ENCODE measurements around the gene FMN1. TPM values are rescaled to one million over a fixed set of nuclear protein-coding genes. Genes with fewer than 3 reads are reported as not detected.
A peak's percentile ranks its signal among the peaks of the same experiment; 100 is the strongest.

The FMN1 gene
- polyA plus RNA-seq, 4 donors, result 0.54 to 2.1 (median 0.86) TPM

- Histone ChIP-seq H3K27ac (ENCODE audit: low read depth in 1 of 3, low read length in 2 of 3) (peak overlapping the region in 1 of 3 donors; percentile 66), H3K27me3 (ENCODE audit: control insufficient read depth in 3 of 3, insufficient read depth in 3 of 3, low read length in 3 of 3) (no peaks in the 10 kb centered on the region), H3K36me3 (ENCODE audit: control insufficient read depth in 3 of 3, insufficient read depth in 2 of 3, low read depth in 1 of 3, low read length in 3 of 3) (no peaks in the 10 kb centered on the region), H3K4me3 (ENCODE audit: low read depth in 1 of 3, low read length in 3 of 3) (no peak overlapping the region), H3K9me3 (ENCODE audit: control insufficient read depth in 2 of 2, insufficient read depth in 1 of 2, low read depth in 1 of 2, low read length in 1 of 2) (no peaks in the 10 kb centered on the region), H3K4me1 (ENCODE audit: control insufficient read depth in 3 of 3, insufficient read depth in 2 of 3, low read depth in 1 of 3, low read length in 2 of 3) (no peaks in the 10 kb centered on the region)
- DNase-seq, result no peak
- WGBS, 3 donors, result 59 to 82% (median 79%) methylated on average over 6 of the region's 6 CpGs
- FAIRE-seq, result no peak
These were observed 327.8 kb downstream of the FMN1 start for GRCh38 chr15:32866454-32867312.

GRCh38 chr15:32864841-32865240 lies 329.7 kb downstream of the FMN1 start:
- Histone ChIP-seq H3K4me1 (ENCODE audit: control insufficient read depth in 3 of 3, insufficient read depth in 2 of 3, low read depth in 1 of 3, low read length in 2 of 3) (peaks cover 0 to 6% (median 0%) of the 10 kb centered on the region in 3 donors), H3K36me3 (ENCODE audit: control insufficient read depth in 3 of 3, insufficient read depth in 2 of 3, low read depth in 1 of 3, low read length in 3 of 3) (no peaks in the 10 kb centered on the region), H3K27ac (ENCODE audit: low read depth in 1 of 3, low read length in 2 of 3) (no peak overlapping the region), H3K9me3 (ENCODE audit: control insufficient read depth in 2 of 2, insufficient read depth in 1 of 2, low read depth in 1 of 2, low read length in 1 of 2) (no peaks in the 10 kb centered on the region), H3K27me3 (ENCODE audit: control insufficient read depth in 3 of 3, insufficient read depth in 3 of 3, low read length in 3 of 3) (no peaks in the 10 kb centered on the region), H3K4me3 (ENCODE audit: low read depth in 1 of 3, low read length in 3 of 3) (no peak overlapping the region)
- DNase-seq (no peak), FAIRE-seq (no peak)
- 82 to 93% (median 85%) methylated on average over 3 of the region's 3 CpGs for WGBS, 3 donors

GRCh38 chr15:32864051-32864450 lies 330.5 kb downstream of the FMN1 start:
- H3K4me1 ChIP-seq (ENCODE audit: control insufficient read depth in 3 of 3, insufficient read depth in 2 of 3, low read depth in 1 of 3, low read length in 2 of 3), result peaks cover 0 to 6% (median 0%) of the 10 kb centered on the region in 3 donors
- H3K27me3 ChIP-seq (ENCODE audit: control insufficient read depth in 3 of 3, insufficient read depth in 3 of 3, low read length in 3 of 3), result no peaks in the 10 kb centered on the region
- 67 to 82% (median 69%) methylated on average over 1 of the region's 1 CpG for WGBS, 3 donors
- H3K36me3 ChIP-seq (ENCODE audit: control insufficient read depth in 3 of 3, insufficient read depth in 2 of 3, low read depth in 1 of 3, low read length in 3 of 3), result no peaks in the 10 kb centered on the region
- no peaks in the 10 kb centered on the region for H3K9me3 ChIP-seq (ENCODE audit: control insufficient read depth in 2 of 2, insufficient read depth in 1 of 2, low read depth in 1 of 2, low read length in 1 of 2)
- FAIRE-seq (no peak), DNase-seq (no peak)
- no peak overlapping the region for H3K4me3 ChIP-seq (ENCODE audit: low read depth in 1 of 3, low read length in 3 of 3)
- H3K27ac ChIP-seq (ENCODE audit: low read depth in 1 of 3, low read length in 2 of 3), result no peak overlapping the region

- Histone ChIP-seq H3K27me3 (ENCODE audit: control insufficient read depth in 3 of 3, insufficient read depth in 3 of 3, low read length in 3 of 3) (no peaks in the 10 kb centered on the region), H3K4me3 (ENCODE audit: low read depth in 1 of 3, low read length in 3 of 3) (no peak overlapping the region), H3K36me3 (ENCODE audit: control insufficient read depth in 3 of 3, insufficient read depth in 2 of 3, low read depth in 1 of 3, low read length in 3 of 3) (no peaks in the 10 kb centered on the region), H3K4me1 (ENCODE audit: control insufficient read depth in 3 of 3, insufficient read depth in 2 of 3, low read depth in 1 of 3, low read length in 2 of 3) (peaks cover 0 to 6% (median 0%) of the 10 kb centered on the region in 3 donors), H3K9me3 (ENCODE audit: control insufficient read depth in 2 of 2, insufficient read depth in 1 of 2, low read depth in 1 of 2, low read length in 1 of 2) (no peaks in the 10 kb centered on the region), H3K27ac (ENCODE audit: low read depth in 1 of 3, low read length in 2 of 3) (peak overlapping the region in 1 of 3 donors; percentile 66)
- no peak for FAIRE-seq
- 33 to 65% (median 53%) methylated on average over 14 of the region's 14 CpGs for WGBS, 3 donors
- DNase-seq, result peak; percentile 7 to 21
These were observed 332.8 kb downstream of the FMN1 start for GRCh38 chr15:32861761-32862160.

- H3K4me1 ChIP-seq (ENCODE audit: control insufficient read depth in 3 of 3, insufficient read depth in 2 of 3, low read depth in 1 of 3, low read length in 2 of 3), result peaks cover 0 to 6% (median 0%) of the 10 kb centered on the region in 3 donors
- WGBS, 3 donors, result 91 to 95% (median 94%) methylated on average over 5 of the region's 5 CpGs
- FAIRE-seq (no peak), DNase-seq (no peak)
- H3K4me3 ChIP-seq (ENCODE audit: low read depth in 1 of 3, low read length in 3 of 3), result no peak overlapping the region
- H3K36me3 ChIP-seq (ENCODE audit: control insufficient read depth in 3 of 3, insufficient read depth in 2 of 3, low read depth in 1 of 3, low read length in 3 of 3), result no peaks in the 10 kb centered on the region
- no peaks in the 10 kb centered on the region for H3K27me3 ChIP-seq (ENCODE audit: control insufficient read depth in 3 of 3, insufficient read depth in 3 of 3, low read length in 3 of 3)
- H3K27ac ChIP-seq (ENCODE audit: low read depth in 1 of 3, low read length in 2 of 3), result peak overlapping the region in 1 of 3 donors; percentile 66
- no peaks in the 10 kb centered on the region for H3K9me3 ChIP-seq (ENCODE audit: control insufficient read depth in 2 of 2, insufficient read depth in 1 of 2, low read depth in 1 of 2, low read length in 1 of 2)
These were observed 333.3 kb downstream of the FMN1 start for GRCh38 chr15:32861174-32861573.

GRCh38 chr15:32859996-32860395 lies 334.5 kb downstream of the FMN1 start:
- WGBS, 3 donors, result 77 to 87% (median 84%) methylated on average over 2 of the region's 2 CpGs
- Histone ChIP-seq H3K4me3 (ENCODE audit: low read depth in 1 of 3, low read length in 3 of 3) (no peak overlapping the region), H3K4me1 (ENCODE audit: control insufficient read depth in 3 of 3, insufficient read depth in 2 of 3, low read depth in 1 of 3, low read length in 2 of 3) (peaks cover 0 to 6% (median 0%) of the 10 kb centered on the region in 3 donors), H3K9me3 (ENCODE audit: control insufficient read depth in 2 of 2, insufficient read depth in 1 of 2, low read depth in 1 of 2, low read length in 1 of 2) (no peaks in the 10 kb centered on the region), H3K27ac (ENCODE audit: low read depth in 1 of 3, low read length in 2 of 3) (no peak overlapping the region), H3K27me3 (ENCODE audit: control insufficient read depth in 3 of 3, insufficient read depth in 3 of 3, low read length in 3 of 3) (no peaks in the 10 kb centered on the region), H3K36me3 (ENCODE audit: control insufficient read depth in 3 of 3, insufficient read depth in 2 of 3, low read depth in 1 of 3, low read length in 3 of 3) (no peaks in the 10 kb centered on the region)
- no peak for DNase-seq
- FAIRE-seq, result no peak

GRCh38 chr15:32859251-32859650 lies 335.3 kb downstream of the FMN1 start:
- no peak overlapping the region for H3K4me3 ChIP-seq (ENCODE audit: low read depth in 1 of 3, low read length in 3 of 3)
- no peaks in the 10 kb centered on the region for H3K9me3 ChIP-seq (ENCODE audit: control insufficient read depth in 2 of 2, insufficient read depth in 1 of 2, low read depth in 1 of 2, low read length in 1 of 2)
- WGBS, 3 donors, result 88 to 96% (median 92%) methylated on average over 3 of the region's 3 CpGs
- H3K36me3 ChIP-seq (ENCODE audit: control insufficient read depth in 3 of 3, insufficient read depth in 2 of 3, low read depth in 1 of 3, low read length in 3 of 3), result no peaks in the 10 kb centered on the region
- DNase-seq (no peak), FAIRE-seq (no peak)
- H3K27ac ChIP-seq (ENCODE audit: low read depth in 1 of 3, low read length in 2 of 3), result no peak overlapping the region
- H3K4me1 ChIP-seq (ENCODE audit: control insufficient read depth in 3 of 3, insufficient read depth in 2 of 3, low read depth in 1 of 3, low read length in 2 of 3), result peaks cover 0 to 6% (median 0%) of the 10 kb centered on the region in 3 donors
- no peaks in the 10 kb centered on the region for H3K27me3 ChIP-seq (ENCODE audit: control insufficient read depth in 3 of 3, insufficient read depth in 3 of 3, low read length in 3 of 3)

GRCh38 chr15:32857732-32858131 lies 336.8 kb downstream of the FMN1 start:
- 64 to 79% (median 77%) methylated on average over 2 of the region's 2 CpGs for WGBS, 3 donors
- H3K4me1 ChIP-seq (ENCODE audit: control insufficient read depth in 3 of 3, insufficient read depth in 2 of 3, low read depth in 1 of 3, low read length in 2 of 3), result peaks cover 0 to 6% (median 0%) of the 10 kb centered on the region in 3 donors
- no peak overlapping the region for H3K4me3 ChIP-seq (ENCODE audit: low read depth in 1 of 3, low read length in 3 of 3)
- no peaks in the 10 kb centered on the region for H3K36me3 ChIP-seq (ENCODE audit: control insufficient read depth in 3 of 3, insufficient read depth in 2 of 3, low read depth in 1 of 3, low read length in 3 of 3)
- H3K27me3 ChIP-seq (ENCODE audit: control insufficient read depth in 3 of 3, insufficient read depth in 3 of 3, low read length in 3 of 3), result no peaks in the 10 kb centered on the region
- FAIRE-seq (no peak), DNase-seq (no peak)
- no peak overlapping the region for H3K27ac ChIP-seq (ENCODE audit: low read depth in 1 of 3, low read length in 2 of 3)
- H3K9me3 ChIP-seq (ENCODE audit: control insufficient read depth in 2 of 2, insufficient read depth in 1 of 2, low read depth in 1 of 2, low read length in 1 of 2), result no peaks in the 10 kb centered on the region
